Dermis microvascular lymphatic vessel endothelial cell (primary cell): Measurements from ENCODE around the gene ANKRD11. TPM values are rescaled to one million over a fixed set of nuclear protein-coding genes. Genes with fewer than 3 reads are reported as not detected.
"Not testable (repeated sequence)": the region's sequence is repeated elsewhere in the genome, so short reads cannot be mapped to it uniquely, and the experiment has no call there.

Source experiments
- DNase-seq, 2 donors: peaks; one replicate each; pipeline versions ENCODE4 v3.0.0 to v3.0.0-alpha.2; 2010; ENCODE audit warnings: low read depth in 2 of 2
- total RNA-seq: library from RNA; depleted of rRNA; stranded (reverse); fragments of >200 nt; gene quantifications from 2 replicates; pipeline ENCODE4 v1.2.1, GENCODE V29; 2014

ANKRD11 gene
- total RNA-seq, 1 donor from 2014 or later, result 33.1 TPM

- peak in 1 of 2 donors; percentile 58 for DNase-seq
These were observed 36.6 kb downstream of the ANKRD11 start for GRCh38 chr16:89453501-89454321.

- DNase-seq, result no peak
These were observed 37.4 kb downstream of the ANKRD11 start for GRCh38 chr16:89452925-89453324.

GRCh38 chr16:89452241-89452640, 38.1 kb downstream of the ANKRD11 start:
- no peak for DNase-seq

GRCh38 chr16:89450537-89450936, 39.8 kb downstream of the ANKRD11 start:
- no peak for DNase-seq

GRCh38 chr16:89449726-89450335, 40.5 kb downstream of the ANKRD11 start:
- DNase-seq, result peak in 1 of 2 donors; percentile 74

- DNase-seq, result no peak
These were observed 41.7 kb downstream of the ANKRD11 start for GRCh38 chr16:89448656-89449055.

GRCh38 chr16:89446975-89447293, 43.4 kb downstream of the ANKRD11 start:
- DNase-seq, result no peak

GRCh38 chr16:89446136-89446974, 44.0 kb downstream of the ANKRD11 start:
- no peak for DNase-seq

- no peak for DNase-seq
These were observed 45.2 kb downstream of the ANKRD11 start for GRCh38 chr16:89445166-89445565.

- no peak for DNase-seq
These were observed 45.6 kb downstream of the ANKRD11 start for GRCh38 chr16:89444728-89445127.

- no peak for DNase-seq
These were observed 46.1 kb downstream of the ANKRD11 start for GRCh38 chr16:89444151-89444723.

GRCh38 chr16:89443727-89444084, 46.7 kb downstream of the ANKRD11 start:
- no peak for DNase-seq

- DNase-seq, result peak; percentile 24 to 54
These were observed 47.2 kb downstream of the ANKRD11 start for GRCh38 chr16:89442990-89443726.

GRCh38 chr16:89442588-89442987, 47.8 kb downstream of the ANKRD11 start:
- no peak for DNase-seq

GRCh38 chr16:89439659-89440058, 50.7 kb downstream of the ANKRD11 start:
- no peak for DNase-seq

- DNase-seq, result no peak
These were observed 52.4 kb downstream of the ANKRD11 start for GRCh38 chr16:89437991-89438390.

- no peak for DNase-seq
These were observed 52.9 kb downstream of the ANKRD11 start for GRCh38 chr16:89437251-89437987.

- no peak for DNase-seq
These were observed 54.0 kb downstream of the ANKRD11 start for GRCh38 chr16:89436366-89436765.

GRCh38 chr16:89435059-89435458, 55.3 kb downstream of the ANKRD11 start:
- not testable (repeated sequence) for DNase-seq

GRCh38 chr16:89434490-89434889, 55.9 kb downstream of the ANKRD11 start:
- peak in 1 of 2 donors; percentile 53 for DNase-seq
